ENCODE data around the gene TMEM219. TPM values are rescaled to one million over a fixed set of nuclear protein-coding genes. Genes with fewer than 3 reads are reported as not detected.
"Not testable (repeated sequence)": the region's sequence is repeated elsewhere in the genome, so short reads cannot be mapped to it uniquely, and the experiment has no call there.

TMEM219 gene
- total and polyA plus RNA-seq, 7 donors, result 39.6 to 80.7 (median 56.2) TPM

DNA sequence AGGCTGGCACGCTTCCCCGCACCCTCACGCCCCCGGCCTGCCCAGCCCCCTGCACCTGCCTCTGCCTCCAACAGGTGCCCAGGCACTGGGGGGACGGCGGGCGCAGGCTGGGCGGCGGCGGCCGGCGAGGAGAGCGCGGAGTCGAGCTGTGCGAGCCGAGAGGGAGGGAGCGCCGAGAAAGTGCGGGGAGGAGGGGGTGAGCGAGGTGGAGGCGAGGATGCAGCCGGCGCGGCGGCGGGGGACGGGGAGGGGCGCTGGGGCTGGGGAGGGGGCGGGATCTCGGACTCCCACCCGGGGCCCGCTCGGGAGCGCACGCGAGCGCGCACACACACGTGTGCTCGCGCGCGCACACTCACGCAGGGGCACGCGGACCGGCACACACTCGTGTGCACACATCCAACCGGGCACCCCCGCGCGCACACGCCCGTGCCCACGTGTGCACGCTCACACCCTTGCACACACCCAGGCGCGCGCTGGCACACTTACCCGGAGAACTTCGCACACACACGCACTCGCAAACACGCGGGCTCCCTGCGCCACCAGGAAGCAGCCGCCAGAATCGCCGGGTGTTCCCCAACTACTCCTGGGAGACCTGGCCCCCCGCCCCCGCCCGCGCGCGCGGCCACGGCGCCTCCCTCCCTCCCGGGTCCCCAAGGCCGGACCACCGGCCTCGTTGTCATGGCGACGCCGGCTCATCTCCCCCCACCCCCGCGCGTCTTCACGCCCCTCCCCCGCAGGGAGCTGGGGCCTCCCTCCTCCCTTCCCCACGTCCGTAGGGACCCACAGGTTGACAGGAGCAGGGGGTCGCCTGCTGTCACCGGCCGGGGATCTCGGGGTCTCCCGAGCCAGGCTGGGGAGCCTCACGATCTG, 49.2 kb downstream of the TMEM219 start, which contains the start of gene DOC2A:
TSS of gene DOC2A (minus strand) at position 184 of the 870 bp plus-strand sequence. CDS start 805 bp downstream, outside the sequence.
- peaks cover 0 to 45% (median 17%) of the 10 kb centered on the region in 3 donors for H3K27me3 ChIP-seq (ENCODE audit: insufficient read depth in 3 of 3, low read length in 2 of 3)
- intact Hi-C loops (cut with DNase I), result no loop called here
- DNase-seq, result no peak
- peak in 2 of 4 donors; percentile 10 to 28 for ATAC-seq
- no peak within 1 kb of the TSS for H3K27ac ChIP-seq
- WGBS, 3 donors, result 1% methylated on average over 49 to 97 of the region's 99 CpGs
- TF ChIP-seq, protein P1, sequence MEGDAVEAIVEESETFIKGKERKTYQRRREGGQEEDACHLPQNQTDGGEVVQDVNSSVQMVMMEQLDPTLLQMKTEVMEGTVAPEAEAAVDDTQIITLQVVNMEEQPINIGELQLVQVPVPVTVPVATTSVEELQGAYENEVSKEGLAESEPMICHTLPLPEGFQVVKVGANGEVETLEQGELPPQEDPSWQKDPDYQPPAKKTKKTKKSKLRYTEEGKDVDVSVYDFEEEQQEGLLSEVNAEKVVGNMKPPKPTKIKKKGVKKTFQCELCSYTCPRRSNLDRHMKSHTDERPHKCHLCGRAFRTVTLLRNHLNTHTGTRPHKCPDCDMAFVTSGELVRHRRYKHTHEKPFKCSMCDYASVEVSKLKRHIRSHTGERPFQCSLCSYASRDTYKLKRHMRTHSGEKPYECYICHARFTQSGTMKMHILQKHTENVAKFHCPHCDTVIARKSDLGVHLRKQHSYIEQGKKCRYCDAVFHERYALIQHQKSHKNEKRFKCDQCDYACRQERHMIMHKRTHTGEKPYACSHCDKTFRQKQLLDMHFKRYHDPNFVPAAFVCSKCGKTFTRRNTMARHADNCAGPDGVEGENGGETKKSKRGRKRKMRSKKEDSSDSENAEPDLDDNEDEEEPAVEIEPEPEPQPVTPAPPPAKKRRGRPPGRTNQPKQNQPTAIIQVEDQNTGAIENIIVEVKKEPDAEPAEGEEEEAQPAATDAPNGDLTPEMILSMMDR (IDR thresholded peaks at IDR 0.05), result no peak
- peak within 1 kb of the TSS; percentile 52 for H3K4me3 ChIP-seq
- no peaks in the 10 kb centered on the region for H3K9me3 ChIP-seq
- H3K4me1 ChIP-seq, result no peaks in the 10 kb centered on the region
- H3K36me3 ChIP-seq (ENCODE audit: insufficient read depth in 1 of 2, low read depth in 1 of 2), result no peaks in the 10 kb centered on the region

DNA sequence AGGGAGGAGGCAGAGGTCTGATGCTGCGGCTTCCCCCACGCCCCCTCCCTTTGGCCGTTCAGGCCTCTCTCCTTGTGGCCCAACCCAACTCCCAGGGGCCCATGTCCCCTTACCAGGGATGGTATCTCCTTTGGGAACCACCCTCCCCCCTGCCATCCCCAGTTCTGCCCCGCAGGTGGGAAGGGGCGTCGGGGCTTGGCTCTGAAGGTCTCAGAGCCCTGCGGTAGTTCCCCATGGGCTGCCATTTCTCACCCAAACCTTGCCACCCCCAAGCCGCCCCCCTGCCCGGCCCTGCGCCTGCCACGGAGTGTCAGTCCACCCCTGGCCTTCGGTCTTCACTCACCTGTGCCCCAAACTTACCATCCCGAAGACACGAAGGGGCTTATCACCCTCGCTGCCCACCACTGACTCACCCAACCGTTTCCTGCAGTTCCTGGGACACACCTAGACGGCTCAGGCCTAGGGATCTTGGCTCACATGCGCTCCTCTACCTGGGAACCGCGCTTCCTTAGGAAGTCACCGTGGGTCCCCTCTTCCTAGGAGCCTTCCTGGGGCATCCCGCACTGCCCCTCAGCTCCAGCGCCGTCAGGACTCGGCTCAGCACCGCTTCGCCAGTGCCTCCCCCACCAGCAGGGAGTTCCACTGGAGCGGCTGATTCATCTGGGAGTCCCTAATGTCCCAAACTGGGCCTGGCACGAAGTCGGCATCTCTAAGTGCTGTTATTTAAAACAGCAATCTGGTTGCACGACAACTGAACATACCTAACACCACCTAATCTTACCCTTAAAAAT, 50.0 kb downstream of the TMEM219 start:
- no peaks in the 10 kb centered on the region for H3K9me3 ChIP-seq
- TF ChIP-seq, protein P1 (IDR thresholded peaks at IDR 0.05), result no peak
- no peaks in the 10 kb centered on the region for H3K4me1 ChIP-seq
- H3K36me3 ChIP-seq (ENCODE audit: insufficient read depth in 1 of 2, low read depth in 1 of 2), result no peaks in the 10 kb centered on the region
- WGBS, 3 donors, result 17 to 21% (median 19%) methylated on average over 27 to 31 of the region's 31 CpGs
- peaks cover 0 to 45% (median 17%) of the 10 kb centered on the region in 3 donors for H3K27me3 ChIP-seq (ENCODE audit: insufficient read depth in 3 of 3, low read length in 2 of 3)
- intact Hi-C loops (cut with DNase I), result no loop called here
- ATAC-seq, result no peak
- no peak for DNase-seq
- peak overlapping the region; percentile 52 for H3K4me3 ChIP-seq
- H3K27ac ChIP-seq, result no peak overlapping the region

DNA sequence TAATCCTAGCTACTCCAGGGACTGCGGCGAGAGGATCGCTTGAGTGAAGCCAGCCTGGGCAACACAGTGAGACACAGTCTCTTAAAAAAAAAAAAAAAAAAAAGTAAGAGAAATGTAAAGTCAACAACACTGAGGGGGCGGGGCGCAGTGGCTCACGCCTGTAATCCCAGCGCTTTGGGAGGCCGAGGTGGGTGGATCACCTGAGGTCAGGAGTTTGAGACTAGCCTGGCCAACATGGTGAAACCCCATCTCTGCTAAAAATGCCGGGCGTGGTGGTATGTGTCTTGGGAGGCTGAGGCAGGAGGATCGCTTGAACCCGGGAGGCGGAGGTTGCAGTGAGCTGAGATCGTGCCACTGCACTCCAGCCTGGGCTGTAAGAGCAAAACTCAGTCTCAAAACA, 50.7 kb downstream of the TMEM219 start:
- H3K27me3 ChIP-seq (ENCODE audit: insufficient read depth in 3 of 3, low read length in 2 of 3), result peaks cover 0 to 45% (median 17%) of the 10 kb centered on the region in 3 donors
- H3K27ac ChIP-seq; H3K4me3 ChIP-seq; H3K4me1 ChIP-seq; H3K9me3 ChIP-seq; ATAC-seq; intact Hi-C loops (cut with DNase I); DNase-seq; H3K36me3 ChIP-seq (ENCODE audit: insufficient read depth in 1 of 2, low read depth in 1 of 2): not testable (repeated sequence)
- 80 to 83% (median 80%) methylated on average over 14 of the region's 14 CpGs for WGBS, 3 donors

DNA sequence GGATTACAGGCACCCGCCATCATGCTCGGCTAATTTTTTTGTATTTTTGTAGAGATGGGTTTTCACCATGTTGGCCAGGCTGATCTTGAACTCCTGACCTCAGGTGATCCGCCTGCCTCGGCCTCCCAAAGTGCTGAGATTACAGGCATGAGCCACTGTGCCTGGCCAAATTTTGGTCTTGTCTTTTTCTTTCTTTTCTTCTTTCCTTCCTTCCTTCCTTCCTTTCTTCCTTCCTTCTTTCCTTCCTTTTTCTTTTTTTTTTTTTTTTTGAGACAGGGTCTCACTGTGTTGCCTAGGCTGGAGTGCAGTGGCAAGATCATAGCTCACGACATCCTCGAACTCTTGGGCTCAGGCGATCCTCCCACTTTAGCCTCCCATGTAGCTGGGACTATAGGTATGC, 53.6 kb downstream of the TMEM219 start:
- H3K27ac ChIP-seq; H3K4me1 ChIP-seq; ATAC-seq; DNase-seq; H3K36me3 ChIP-seq (ENCODE audit: insufficient read depth in 1 of 2, low read depth in 1 of 2); H3K4me3 ChIP-seq; H3K9me3 ChIP-seq; intact Hi-C loops (cut with DNase I): not testable (repeated sequence)
- WGBS, 3 donors, result 78 to 90% (median 87%) methylated on average over 7 of the region's 7 CpGs
- peaks cover 0 to 30% (median 12%) of the 10 kb centered on the region in 3 donors for H3K27me3 ChIP-seq (ENCODE audit: insufficient read depth in 3 of 3, low read length in 2 of 3)

DNA sequence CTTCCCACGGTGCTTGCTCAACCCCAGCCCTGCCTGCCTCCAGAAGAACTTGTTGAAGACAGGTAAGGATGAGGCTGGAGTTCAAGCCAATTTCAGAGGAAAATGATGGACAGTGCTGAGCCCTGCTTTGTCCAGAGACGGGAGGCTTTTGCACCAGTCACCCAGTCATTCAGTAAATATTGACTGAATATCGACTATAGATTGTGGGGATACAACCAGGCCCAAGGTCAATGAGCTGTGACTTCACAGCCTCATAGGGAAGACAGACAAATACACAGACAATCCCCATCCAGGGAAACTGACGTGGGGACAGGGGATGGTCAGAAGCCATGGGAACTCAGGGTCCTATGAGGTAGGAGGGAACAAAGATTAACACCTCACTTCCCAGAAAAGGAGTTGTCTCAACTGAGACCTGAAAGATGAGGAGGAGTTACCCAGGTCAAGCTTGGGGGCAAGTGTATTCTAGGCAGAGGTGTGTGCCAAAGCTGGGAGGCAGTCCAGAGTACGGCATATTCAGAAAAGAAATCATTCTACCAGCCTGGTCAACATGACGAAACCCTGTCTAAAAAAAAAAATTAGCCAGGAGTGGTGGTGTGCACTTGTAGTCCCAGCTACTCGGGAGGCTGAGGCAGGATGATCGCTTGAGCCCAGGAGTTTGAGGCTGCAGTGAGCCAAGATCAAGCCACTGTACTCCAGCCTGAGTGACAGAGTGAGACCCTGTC, 54.8 kb downstream of the TMEM219 start:
- Histone ChIP-seq H3K4me3 (no peak overlapping the region), H3K36me3 (ENCODE audit: insufficient read depth in 1 of 2, low read depth in 1 of 2) (no peaks in the 10 kb centered on the region), H3K4me1 (no peaks in the 10 kb centered on the region), H3K9me3 (no peaks in the 10 kb centered on the region), H3K27ac (no peak overlapping the region), H3K27me3 (ENCODE audit: insufficient read depth in 3 of 3, low read length in 2 of 3) (peaks cover 0 to 26% (median 5%) of the 10 kb centered on the region in 3 donors)
- ATAC-seq (no peak), DNase-seq (no peak)
- intact Hi-C loops (cut with DNase I), result no loop called here
- 62 to 69% (median 69%) methylated on average over 8 of the region's 8 CpGs for WGBS, 3 donors
- TF ChIP-seq, protein P1 (IDR thresholded peaks at IDR 0.05), result no peak

Measured in psoas muscle (tissue), 8 donors.